Caco-2 (cell line): ENCODE measurements around the gene MRPL19. TPM values are rescaled to one million over a fixed set of nuclear protein-coding genes. Genes with fewer than 3 reads are reported as not detected.

Experiments
- BruUV-seq: library from RNA; stranded (reverse); fragments of 400-500 nt; replicated peaks from 2 replicates; lab custom pipeline; 2021; lab: Mats Ljungman, UMichigan
- CTCF ChIA-PET: fragments of 300-600 bp; sonication (Branson Sonifier 250); formaldehyde crosslinking; loops from one replicate; lab custom pipeline; 2022; ENCODE audit warnings: antibody characterized with exemption; lab: Charles Lee
- POLR2A ChIA-PET: fragments of 300-600 bp; sonication (Branson Sonifier 250); formaldehyde crosslinking; loops from one replicate; lab custom pipeline; 2022; ENCODE audit warnings: antibody characterized with exemption; lab: Charles Lee
- DNase-seq, 2 experiments: peaks; one replicate each; pipeline versions ENCODE4 v3.0.0 to v3.0.0-alpha.2; 2020 to 2022
- H3K27me3 ChIP-seq: replicated peaks from 2 replicates; pipeline ENCODE4 v1.6.0; 2011; ENCODE audit warnings: low read length; ENCODE audit not compliant: control insufficient read depth, insufficient read depth
- H3K36me3 ChIP-seq: 2 replicates; pipeline ENCODE4 v1.5.1; 2011; ENCODE audit warnings: low read length; ENCODE audit not compliant: control insufficient read depth, insufficient read depth
- H3K4me1 ChIP-seq: fragments of 250-450 bp; sonication (Bioruptor Pico); 2 replicates; pipeline ENCODE4 v1.5.1; 2020; ENCODE audit warnings: mild to moderate bottlenecking
- H3K4me3 ChIP-seq: 2 replicates; pipeline ENCODE4 v1.5.1; 2011; ENCODE audit warnings: low read depth, mild to moderate bottlenecking, control low read depth, low read length
- H3K9me3 ChIP-seq: fragments of 250-450 bp; sonication (Bioruptor Pico); 2 replicates; pipeline ENCODE4 v1.5.1; 2020; ENCODE audit warnings: mild to moderate bottlenecking, moderate library complexity
- H3K27ac Mint-ChIP-seq: one replicate; pipeline ENCODE4 v1.8.0; 2022; ENCODE audit warnings: mixed read lengths; ENCODE audit not compliant: unreplicated experiment
- H3K27me3 Mint-ChIP-seq: one replicate; pipeline ENCODE4 v1.8.0; 2022; ENCODE audit warnings: mixed read lengths; ENCODE audit not compliant: insufficient read depth, unreplicated experiment
- H3K36me3 Mint-ChIP-seq: one replicate; pipeline ENCODE4 v1.8.0; 2022; ENCODE audit warnings: mild to moderate bottlenecking, mixed read lengths; ENCODE audit not compliant: insufficient read depth, unreplicated experiment
- H3K4me1 Mint-ChIP-seq: one replicate; pipeline ENCODE4 v1.8.0; 2022; ENCODE audit warnings: low read depth, mixed read lengths; ENCODE audit not compliant: unreplicated experiment
- H3K4me3 Mint-ChIP-seq: one replicate; pipeline ENCODE4 v1.8.0; 2022; ENCODE audit warnings: mild to moderate bottlenecking, moderate library complexity, mixed read lengths; ENCODE audit not compliant: unreplicated experiment
- H3K9me3 Mint-ChIP-seq: one replicate; pipeline ENCODE4 v1.8.0; 2022; ENCODE audit warnings: mixed read lengths; ENCODE audit not compliant: unreplicated experiment
- intact Hi-C: fragments of 100-400 bp; cut with micrococcal nuclease; formaldehyde crosslinking; loops from one replicate; pipeline ENCODE4 v1.10.0; 2022; ENCODE audit not compliant: unreplicated experiment
- total RNA-seq: library from RNA; stranded (reverse); gene quantifications from 2 replicates; pipeline ENCODE4 v1.2.3, GENCODE V29; 2022
- TF ChIP-seq, protein P1 (sequence below), 2 experiments: fragments of 200-600 bp in 1 of 2; IDR thresholded peaks; 1 replicate in 1 of 2; 2 replicates in 1 of 2; pipeline versions ENCODE4 v1.5.1 to v1.8.0; 2011 to 2022; ENCODE audit warnings: antibody characterized with exemption in 1 of 2, control low read depth in 1 of 2, inconsistent platforms in 1 of 2, low read depth in 1 of 2, low read length in 1 of 2, mild to moderate bottlenecking in 1 of 2, moderate library complexity in 1 of 2; ENCODE audit not compliant: insufficient read depth in 1 of 2, severe bottlenecking in 1 of 2, unreplicated experiment in 1 of 2

The MRPL19 gene
- total RNA-seq, 1 experiment from 2014 or later: 57.8 TPM

DNA sequence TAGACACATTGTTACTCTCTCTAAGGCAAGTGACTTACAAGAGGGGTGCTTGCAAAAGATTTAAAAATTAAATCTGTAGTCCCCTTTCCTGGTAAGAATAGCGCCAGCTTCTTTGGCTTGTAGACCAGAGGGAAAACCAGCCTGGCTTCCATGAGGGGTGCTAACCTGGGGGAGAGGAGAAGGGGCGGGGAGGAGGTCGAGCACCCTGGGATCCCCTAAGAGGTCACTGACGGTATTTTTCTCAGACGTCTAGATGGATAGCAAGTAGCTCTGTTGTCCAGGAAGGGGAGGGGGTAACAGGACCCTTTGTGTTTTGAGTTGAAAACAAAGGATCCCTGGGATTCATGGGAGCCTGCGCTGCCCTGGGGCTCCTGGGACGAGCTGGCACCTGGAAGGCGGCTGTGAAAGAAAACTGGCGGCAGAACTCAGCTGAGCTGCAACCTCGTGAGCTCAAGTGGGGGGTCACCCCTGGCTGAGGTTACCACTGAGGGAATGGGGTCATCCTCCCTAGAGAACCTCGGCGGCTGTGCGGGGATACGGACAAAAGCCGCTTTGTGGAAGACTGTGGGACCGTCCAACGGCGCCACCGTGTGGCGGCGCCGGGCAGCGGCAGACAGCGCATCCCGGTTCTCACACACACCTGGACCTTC is 37.8 kb upstream of the MRPL19 start:
- ChIA-PET CTCF (interaction anchor here (0.6 to 1.4 kb wide), 7 partner anchors 9 to 493 kb away, joined by 3 to 6 read pairs (median 3); no protein-coding TSS in a partner anchor), POLR2A (no interaction called here)
- no peaks in the 10 kb centered on the region for H3K36me3 Mint-ChIP-seq
- Histone ChIP-seq H3K27me3 (no peaks in the 10 kb centered on the region; the same call in 1 of the 2 replicates), H3K36me3 (no peaks in the 10 kb centered on the region), H3K4me3 (peak overlapping the region; percentile 22), H3K9me3 (no peaks in the 10 kb centered on the region), H3K4me1 (peaks cover 11% of the 10 kb centered on the region; the same call in 1 of the 2 replicates)
- peak overlapping the region; percentile 38 for H3K4me3 Mint-ChIP-seq
- no TSS peak for BruUV-seq
- DNase-seq: peak; percentile 64 to 74
- intact Hi-C loops: loop anchor here (1.0 to 5.0 kb wide), 3 partner anchors 35 to 145 kb away; no protein-coding TSS in a partner anchor
- peaks cover 20% of the 10 kb centered on the region for H3K27me3 Mint-ChIP-seq
- H3K9me3 Mint-ChIP-seq: no peaks in the 10 kb centered on the region
- TF ChIP-seq, protein P1, sequence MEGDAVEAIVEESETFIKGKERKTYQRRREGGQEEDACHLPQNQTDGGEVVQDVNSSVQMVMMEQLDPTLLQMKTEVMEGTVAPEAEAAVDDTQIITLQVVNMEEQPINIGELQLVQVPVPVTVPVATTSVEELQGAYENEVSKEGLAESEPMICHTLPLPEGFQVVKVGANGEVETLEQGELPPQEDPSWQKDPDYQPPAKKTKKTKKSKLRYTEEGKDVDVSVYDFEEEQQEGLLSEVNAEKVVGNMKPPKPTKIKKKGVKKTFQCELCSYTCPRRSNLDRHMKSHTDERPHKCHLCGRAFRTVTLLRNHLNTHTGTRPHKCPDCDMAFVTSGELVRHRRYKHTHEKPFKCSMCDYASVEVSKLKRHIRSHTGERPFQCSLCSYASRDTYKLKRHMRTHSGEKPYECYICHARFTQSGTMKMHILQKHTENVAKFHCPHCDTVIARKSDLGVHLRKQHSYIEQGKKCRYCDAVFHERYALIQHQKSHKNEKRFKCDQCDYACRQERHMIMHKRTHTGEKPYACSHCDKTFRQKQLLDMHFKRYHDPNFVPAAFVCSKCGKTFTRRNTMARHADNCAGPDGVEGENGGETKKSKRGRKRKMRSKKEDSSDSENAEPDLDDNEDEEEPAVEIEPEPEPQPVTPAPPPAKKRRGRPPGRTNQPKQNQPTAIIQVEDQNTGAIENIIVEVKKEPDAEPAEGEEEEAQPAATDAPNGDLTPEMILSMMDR (IDR thresholded peaks at IDR 0.05; ENCODE audit: insufficient read depth in 1 of 2, low read depth in 1 of 2, low read length in 1 of 2, severe bottlenecking in 1 of 2, unreplicated experiment in 1 of 2): peak; percentile 91 to 96
- H3K27ac Mint-ChIP-seq: no peak overlapping the region
- H3K4me1 Mint-ChIP-seq: peaks cover 9% of the 10 kb centered on the region

DNA sequence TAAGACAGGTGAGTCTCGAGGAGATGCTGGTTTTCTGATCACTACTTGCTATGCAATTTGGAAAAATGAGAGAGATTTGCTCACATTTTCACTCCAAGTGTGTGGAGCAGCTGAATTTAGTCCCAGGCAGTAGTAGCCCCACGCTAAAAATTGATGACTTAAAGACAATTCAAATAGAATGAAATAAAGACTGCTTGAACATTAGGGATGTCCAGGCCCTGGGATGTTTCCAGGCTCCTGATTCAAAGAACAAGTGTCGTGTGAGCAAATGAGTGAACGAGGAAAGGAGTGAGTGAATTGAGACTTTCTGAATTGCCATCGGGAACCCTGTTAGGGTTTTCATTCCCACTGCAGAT is 37.3 kb upstream of the MRPL19 start:
- TF ChIP-seq, protein P1 (IDR thresholded peaks at IDR 0.05; ENCODE audit: insufficient read depth in 1 of 2, low read depth in 1 of 2, low read length in 1 of 2, severe bottlenecking in 1 of 2, unreplicated experiment in 1 of 2): no peak
- H3K9me3 ChIP-seq: no peaks in the 10 kb centered on the region
- intact Hi-C loops: loop anchor here (1.0 to 5.0 kb wide), 3 partner anchors 35 to 145 kb away; no protein-coding TSS in a partner anchor
- H3K36me3 ChIP-seq: no peaks in the 10 kb centered on the region
- no peak overlapping the region for H3K4me3 Mint-ChIP-seq
- peaks cover 11% of the 10 kb centered on the region; the same call in 1 of the 2 replicates for H3K4me1 ChIP-seq
- peaks cover 9% of the 10 kb centered on the region for H3K4me1 Mint-ChIP-seq
- H3K4me3 ChIP-seq: no peak overlapping the region
- DNase-seq: no peak
- POLR2A ChIA-PET: no interaction called here
- H3K9me3 Mint-ChIP-seq: no peaks in the 10 kb centered on the region
- BruUV-seq: no TSS peak
- H3K27me3 ChIP-seq: no peaks in the 10 kb centered on the region; the same call in 1 of the 2 replicates
- CTCF ChIA-PET: no interaction called here
- H3K27me3 Mint-ChIP-seq: peaks cover 20% of the 10 kb centered on the region
- no peaks in the 10 kb centered on the region for H3K36me3 Mint-ChIP-seq
- H3K27ac Mint-ChIP-seq: no peak overlapping the region

DNA sequence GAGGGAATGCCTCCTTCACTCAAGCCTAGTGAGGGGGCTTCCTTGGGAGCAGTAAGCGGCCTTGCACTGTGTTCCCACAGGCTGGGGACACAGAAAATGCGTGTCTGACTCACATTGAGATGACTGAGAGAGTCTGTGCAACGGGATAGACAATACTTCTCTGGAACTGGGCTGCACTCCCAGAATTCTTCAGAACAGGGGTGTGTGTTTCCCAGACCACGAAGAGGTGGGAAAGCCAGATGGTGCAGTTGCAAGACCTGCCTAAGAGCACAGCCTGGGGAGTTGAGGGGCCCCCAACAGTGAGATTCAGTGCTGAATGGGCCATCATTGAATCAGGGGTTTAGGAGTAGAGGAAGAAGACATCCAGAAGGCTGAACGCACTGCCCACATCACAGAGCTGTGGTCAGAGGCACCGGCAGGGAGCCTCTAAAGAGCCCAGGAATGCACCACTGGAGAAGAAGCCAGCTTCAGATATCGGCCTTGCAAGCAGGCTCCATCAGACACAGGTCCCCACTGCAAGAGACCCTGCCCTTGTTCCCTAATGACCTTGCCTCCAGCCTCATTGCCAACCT is 36.6 kb upstream of the MRPL19 start:
- TF ChIP-seq, protein P1 (IDR thresholded peaks at IDR 0.05; ENCODE audit: insufficient read depth in 1 of 2, low read depth in 1 of 2, low read length in 1 of 2, severe bottlenecking in 1 of 2, unreplicated experiment in 1 of 2): no peak
- peaks cover 11% of the 10 kb centered on the region; the same call in 1 of the 2 replicates for H3K4me1 ChIP-seq
- H3K27me3 ChIP-seq: no peaks in the 10 kb centered on the region; the same call in 1 of the 2 replicates
- Mint-ChIP-seq H3K36me3 (no peaks in the 10 kb centered on the region), H3K4me1 (peaks cover 9% of the 10 kb centered on the region), H3K9me3 (no peaks in the 10 kb centered on the region), H3K27me3 (peaks cover 17% of the 10 kb centered on the region), H3K27ac (no peak overlapping the region), H3K4me3 (no peak overlapping the region)
- POLR2A ChIA-PET: no interaction called here
- no peaks in the 10 kb centered on the region for H3K9me3 ChIP-seq
- no TSS peak for BruUV-seq
- DNase-seq: no peak
- no peak overlapping the region for H3K4me3 ChIP-seq
- H3K36me3 ChIP-seq: no peaks in the 10 kb centered on the region
- CTCF ChIA-PET: interaction anchor here (0.7 to 1.0 kb wide), 2 partner anchors 38 to 146 kb away, joined by 3 to 4 read pairs; no protein-coding TSS in a partner anchor
- intact Hi-C loops: loop anchor here (1.0 to 5.0 kb wide), 3 partner anchors 36 to 146 kb away; no protein-coding TSS in a partner anchor
